ENCODE results near the gene HPS1. TPM values are rescaled to one million over a fixed set of nuclear protein-coding genes. Genes with fewer than 3 reads are reported as not detected.
A peak's percentile ranks its signal among the peaks of the same experiment; 100 is the strongest.

Gene HPS1
- total RNA-seq, 1 donor from 2014 or later, result 30.6 TPM

DNA sequence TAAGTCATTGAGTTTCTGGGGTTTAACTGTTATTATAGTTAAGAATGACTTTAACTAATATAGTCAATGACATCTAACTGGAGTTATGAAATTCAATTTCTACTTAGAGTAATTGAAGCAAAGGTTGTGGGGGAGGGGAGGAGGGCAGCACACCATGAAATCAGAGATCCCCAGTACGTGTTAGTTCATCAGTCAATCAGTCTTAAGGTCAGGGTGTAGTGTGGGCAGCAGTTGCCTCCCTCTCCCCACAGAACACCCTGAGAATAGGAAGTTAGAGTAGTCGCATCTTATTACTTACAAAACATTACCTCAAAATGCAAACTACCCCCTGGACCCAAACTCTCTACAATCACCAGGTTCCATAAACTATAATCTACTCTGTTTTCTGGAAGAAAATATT is 7.0 kb upstream of the HPS1 start:
- TF ChIP-seq, protein P1, sequence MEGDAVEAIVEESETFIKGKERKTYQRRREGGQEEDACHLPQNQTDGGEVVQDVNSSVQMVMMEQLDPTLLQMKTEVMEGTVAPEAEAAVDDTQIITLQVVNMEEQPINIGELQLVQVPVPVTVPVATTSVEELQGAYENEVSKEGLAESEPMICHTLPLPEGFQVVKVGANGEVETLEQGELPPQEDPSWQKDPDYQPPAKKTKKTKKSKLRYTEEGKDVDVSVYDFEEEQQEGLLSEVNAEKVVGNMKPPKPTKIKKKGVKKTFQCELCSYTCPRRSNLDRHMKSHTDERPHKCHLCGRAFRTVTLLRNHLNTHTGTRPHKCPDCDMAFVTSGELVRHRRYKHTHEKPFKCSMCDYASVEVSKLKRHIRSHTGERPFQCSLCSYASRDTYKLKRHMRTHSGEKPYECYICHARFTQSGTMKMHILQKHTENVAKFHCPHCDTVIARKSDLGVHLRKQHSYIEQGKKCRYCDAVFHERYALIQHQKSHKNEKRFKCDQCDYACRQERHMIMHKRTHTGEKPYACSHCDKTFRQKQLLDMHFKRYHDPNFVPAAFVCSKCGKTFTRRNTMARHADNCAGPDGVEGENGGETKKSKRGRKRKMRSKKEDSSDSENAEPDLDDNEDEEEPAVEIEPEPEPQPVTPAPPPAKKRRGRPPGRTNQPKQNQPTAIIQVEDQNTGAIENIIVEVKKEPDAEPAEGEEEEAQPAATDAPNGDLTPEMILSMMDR (IDR thresholded peaks at IDR 0.05; ENCODE audit: unreplicated experiment), result no peak
- H3K36me3 Mint-ChIP-seq (ENCODE audit: low read depth, unreplicated experiment), result no peaks in the 10 kb centered on the region
- no peaks in the 10 kb centered on the region for H3K9me3 Mint-ChIP-seq (ENCODE audit: unreplicated experiment)
- peaks cover 2% of the 10 kb centered on the region for H3K4me1 Mint-ChIP-seq (ENCODE audit: unreplicated experiment)
- no peak for DNase-seq (ENCODE audit: low spot score)
- H3K4me3 Mint-ChIP-seq (ENCODE audit: unreplicated experiment), result no peak overlapping the region
- no peak overlapping the region for H3K27ac Mint-ChIP-seq (ENCODE audit: unreplicated experiment)
- H3K27me3 Mint-ChIP-seq (ENCODE audit: unreplicated experiment), result no peaks in the 10 kb centered on the region

DNA sequence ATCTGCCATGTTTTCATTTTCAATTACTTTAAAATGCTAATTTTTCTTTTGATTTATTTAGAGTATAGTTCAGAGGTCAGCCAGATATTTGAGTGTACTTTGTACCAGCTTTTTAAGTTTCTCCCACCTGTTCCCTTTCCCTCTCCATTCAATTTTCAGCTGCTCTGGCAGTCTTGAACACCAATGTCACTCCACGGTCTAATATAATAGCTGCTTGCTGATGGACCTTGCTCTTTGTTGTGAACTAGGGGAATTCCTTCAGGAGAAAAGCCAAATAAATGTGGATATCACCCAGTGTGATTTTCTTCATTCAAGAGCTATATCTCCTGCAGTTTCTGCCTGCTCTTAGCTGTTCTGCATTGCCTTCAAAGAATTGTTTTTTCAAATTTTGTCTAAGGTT is 3.9 kb upstream of the HPS1 start:
- DNase-seq (ENCODE audit: low spot score), result no peak
- Mint-ChIP-seq H3K9me3 (ENCODE audit: unreplicated experiment) (no peaks in the 10 kb centered on the region), H3K36me3 (ENCODE audit: low read depth, unreplicated experiment) (peaks cover 3% of the 10 kb centered on the region), H3K27ac (ENCODE audit: unreplicated experiment) (no peak overlapping the region), H3K27me3 (ENCODE audit: unreplicated experiment) (peaks cover 2% of the 10 kb centered on the region), H3K4me1 (ENCODE audit: unreplicated experiment) (peaks cover 4% of the 10 kb centered on the region), H3K4me3 (ENCODE audit: unreplicated experiment) (no peak overlapping the region)
- TF ChIP-seq, protein P1 (IDR thresholded peaks at IDR 0.05; ENCODE audit: unreplicated experiment), result no peak

DNA sequence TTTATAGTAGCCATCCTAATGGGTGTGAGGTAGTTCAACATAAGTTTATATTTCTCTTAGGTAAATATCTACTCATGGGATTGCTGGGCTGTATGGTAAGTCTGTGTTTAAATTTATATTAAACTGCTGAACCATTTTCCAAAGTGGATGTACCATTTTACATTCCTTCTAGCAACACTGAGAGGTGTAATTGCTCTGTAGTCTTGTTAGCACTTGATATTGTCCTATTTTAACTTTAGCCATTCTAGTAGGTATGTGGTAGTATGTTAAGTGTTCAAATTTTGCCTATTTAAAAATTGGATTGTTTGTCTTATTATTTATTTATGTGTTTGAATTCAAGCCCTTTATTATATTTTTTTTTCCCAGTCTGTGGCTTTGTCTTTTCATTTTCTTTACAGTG is 2.6 kb upstream of the HPS1 start:
- Mint-ChIP-seq H3K4me3 (ENCODE audit: unreplicated experiment) (no peak overlapping the region), H3K36me3 (ENCODE audit: low read depth, unreplicated experiment) (peaks cover 10% of the 10 kb centered on the region), H3K9me3 (ENCODE audit: unreplicated experiment) (no peaks in the 10 kb centered on the region), H3K4me1 (ENCODE audit: unreplicated experiment) (peaks cover 5% of the 10 kb centered on the region), H3K27ac (ENCODE audit: unreplicated experiment) (no peak overlapping the region), H3K27me3 (ENCODE audit: unreplicated experiment) (peaks cover 7% of the 10 kb centered on the region)
- TF ChIP-seq, protein P1 (IDR thresholded peaks at IDR 0.05; ENCODE audit: unreplicated experiment), result no peak
- DNase-seq (ENCODE audit: low spot score), result no peak

DNA sequence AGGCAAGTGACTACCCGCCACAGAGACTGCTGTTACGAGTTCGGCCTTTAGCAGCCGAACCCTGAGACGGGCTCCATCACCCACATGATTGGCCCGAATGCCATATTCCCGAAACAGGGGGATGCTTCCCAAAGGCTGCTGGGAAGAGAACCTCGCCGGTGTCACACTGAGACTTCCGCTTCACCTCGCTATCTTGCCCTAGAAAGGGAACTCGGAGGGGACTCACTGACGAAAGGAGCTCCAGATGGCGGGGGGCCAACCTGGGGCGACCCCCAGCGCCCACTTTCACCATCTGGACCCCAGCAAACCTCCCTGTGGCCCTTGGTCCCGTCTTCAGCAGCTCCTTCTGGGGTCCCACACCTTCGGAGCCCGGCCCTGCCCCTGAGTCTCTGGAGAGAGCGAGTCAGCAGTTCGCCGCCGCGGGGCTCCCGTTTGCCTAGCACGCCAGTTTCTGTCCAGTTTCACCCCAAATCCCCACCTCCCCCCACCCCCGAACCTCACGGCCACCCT is 529 bp downstream of the HPS1 start:
- Mint-ChIP-seq H3K27ac (ENCODE audit: unreplicated experiment) (no peak overlapping the region), H3K36me3 (ENCODE audit: low read depth, unreplicated experiment) (peaks cover 19% of the 10 kb centered on the region), H3K27me3 (ENCODE audit: unreplicated experiment) (peaks cover 7% of the 10 kb centered on the region), H3K9me3 (ENCODE audit: unreplicated experiment) (no peaks in the 10 kb centered on the region), H3K4me1 (ENCODE audit: unreplicated experiment) (peaks cover 5% of the 10 kb centered on the region), H3K4me3 (ENCODE audit: unreplicated experiment) (peak overlapping the region; percentile 83)
- TF ChIP-seq, protein P1 (IDR thresholded peaks at IDR 0.05; ENCODE audit: unreplicated experiment), result no peak
- peak; percentile 41 for DNase-seq (ENCODE audit: low spot score)

DNA sequence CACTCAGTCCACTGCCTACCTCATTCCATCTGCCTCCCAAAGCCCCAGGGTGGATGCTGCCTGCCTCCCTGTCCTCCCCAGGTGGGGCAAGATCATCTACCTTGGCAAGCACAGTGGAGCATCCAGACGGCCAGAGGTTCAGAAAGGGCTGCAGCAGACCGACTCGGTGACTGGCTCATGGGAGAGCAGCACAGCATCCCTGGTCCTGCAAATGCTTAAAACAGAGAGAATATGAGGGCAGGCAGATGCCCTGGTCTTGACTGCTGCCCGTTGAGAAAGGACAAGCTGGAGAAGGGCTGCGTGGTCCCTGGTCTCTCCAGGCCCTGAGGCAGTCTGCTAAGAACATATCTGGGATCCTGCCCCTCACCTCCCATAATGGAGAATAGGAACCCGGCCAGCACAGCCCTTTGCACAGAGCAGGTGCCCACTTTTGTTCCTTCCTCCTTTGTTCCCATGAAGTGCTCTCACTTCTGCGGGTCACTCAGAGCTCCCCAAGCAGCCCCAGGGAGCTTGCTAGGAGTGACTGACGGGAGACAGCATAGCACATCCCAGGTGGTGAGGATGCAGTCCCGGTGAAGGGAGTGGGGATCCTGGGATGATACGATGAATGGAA is 1.4 kb downstream of the HPS1 start:
- no peak for DNase-seq (ENCODE audit: low spot score)
- Mint-ChIP-seq H3K4me3 (ENCODE audit: unreplicated experiment) (peak overlapping the region; percentile 83), H3K36me3 (ENCODE audit: low read depth, unreplicated experiment) (peaks cover 22% of the 10 kb centered on the region), H3K4me1 (ENCODE audit: unreplicated experiment) (peaks cover 5% of the 10 kb centered on the region), H3K27ac (ENCODE audit: unreplicated experiment) (no peak overlapping the region), H3K9me3 (ENCODE audit: unreplicated experiment) (no peaks in the 10 kb centered on the region), H3K27me3 (ENCODE audit: unreplicated experiment) (peaks cover 7% of the 10 kb centered on the region)
- TF ChIP-seq, protein P1 (IDR thresholded peaks at IDR 0.05; ENCODE audit: unreplicated experiment), result no peak
